ENCODE measurements around the gene DYNC1H1. TPM values are rescaled to one million over a fixed set of nuclear protein-coding genes. Genes with fewer than 3 reads are reported as not detected.

The DYNC1H1 gene
- total RNA-seq, 1 experiment from 2014 or later: 438 TPM

GRCh38 chr14:102085948-102086708 lies 121.8 kb downstream of the DYNC1H1 start (continued):
- TF ChIP-seq, protein P1, sequence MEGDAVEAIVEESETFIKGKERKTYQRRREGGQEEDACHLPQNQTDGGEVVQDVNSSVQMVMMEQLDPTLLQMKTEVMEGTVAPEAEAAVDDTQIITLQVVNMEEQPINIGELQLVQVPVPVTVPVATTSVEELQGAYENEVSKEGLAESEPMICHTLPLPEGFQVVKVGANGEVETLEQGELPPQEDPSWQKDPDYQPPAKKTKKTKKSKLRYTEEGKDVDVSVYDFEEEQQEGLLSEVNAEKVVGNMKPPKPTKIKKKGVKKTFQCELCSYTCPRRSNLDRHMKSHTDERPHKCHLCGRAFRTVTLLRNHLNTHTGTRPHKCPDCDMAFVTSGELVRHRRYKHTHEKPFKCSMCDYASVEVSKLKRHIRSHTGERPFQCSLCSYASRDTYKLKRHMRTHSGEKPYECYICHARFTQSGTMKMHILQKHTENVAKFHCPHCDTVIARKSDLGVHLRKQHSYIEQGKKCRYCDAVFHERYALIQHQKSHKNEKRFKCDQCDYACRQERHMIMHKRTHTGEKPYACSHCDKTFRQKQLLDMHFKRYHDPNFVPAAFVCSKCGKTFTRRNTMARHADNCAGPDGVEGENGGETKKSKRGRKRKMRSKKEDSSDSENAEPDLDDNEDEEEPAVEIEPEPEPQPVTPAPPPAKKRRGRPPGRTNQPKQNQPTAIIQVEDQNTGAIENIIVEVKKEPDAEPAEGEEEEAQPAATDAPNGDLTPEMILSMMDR (IDR thresholded peaks at IDR 0.05): no peak
- TF ChIP-seq ZNF317 (CRISPR knock-in tag; IDR thresholded peaks at IDR 0.05; ENCODE audit: borderline replicate concordance, low read depth) (no peak), SMAD4 (CRISPR knock-in tag; IDR thresholded peaks at IDR 0.05) (no peak), HMGA2 (CRISPR knock-in tag; IDR thresholded peaks at IDR 0.05) (no peak), RORB (CRISPR knock-in tag; IDR thresholded peaks at IDR 0.05) (no peak), ERG (CRISPR knock-in tag; IDR thresholded peaks at IDR 0.05) (no peak), ZMAT4 (CRISPR knock-in tag; IDR thresholded peaks at IDR 0.05) (no peak), KAT7 (CRISPR knock-in tag; IDR thresholded peaks at IDR 0.05; ENCODE audit: borderline replicate concordance) (no peak), NFYB (CRISPR knock-in tag; conservative IDR thresholded peaks at IDR 0.05; ENCODE audit: low read depth) (no peak), RELA (CRISPR knock-in tag; IDR thresholded peaks at IDR 0.05; ENCODE audit: borderline replicate concordance) (no peak), ZBTB21 (CRISPR knock-in tag; IDR thresholded peaks at IDR 0.05; ENCODE audit: borderline replicate concordance) (no peak)
- TF ChIP-seq, protein P2, sequence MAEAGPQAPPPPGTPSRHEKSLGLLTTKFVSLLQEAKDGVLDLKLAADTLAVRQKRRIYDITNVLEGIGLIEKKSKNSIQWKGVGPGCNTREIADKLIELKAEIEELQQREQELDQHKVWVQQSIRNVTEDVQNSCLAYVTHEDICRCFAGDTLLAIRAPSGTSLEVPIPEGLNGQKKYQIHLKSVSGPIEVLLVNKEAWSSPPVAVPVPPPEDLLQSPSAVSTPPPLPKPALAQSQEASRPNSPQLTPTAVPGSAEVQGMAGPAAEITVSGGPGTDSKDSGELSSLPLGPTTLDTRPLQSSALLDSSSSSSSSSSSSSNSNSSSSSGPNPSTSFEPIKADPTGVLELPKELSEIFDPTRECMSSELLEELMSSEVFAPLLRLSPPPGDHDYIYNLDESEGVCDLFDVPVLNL (CRISPR knock-in tag; IDR thresholded peaks at IDR 0.05; ENCODE audit: borderline replicate concordance, low read depth): no peak
- TF ChIP-seq, protein P3, sequence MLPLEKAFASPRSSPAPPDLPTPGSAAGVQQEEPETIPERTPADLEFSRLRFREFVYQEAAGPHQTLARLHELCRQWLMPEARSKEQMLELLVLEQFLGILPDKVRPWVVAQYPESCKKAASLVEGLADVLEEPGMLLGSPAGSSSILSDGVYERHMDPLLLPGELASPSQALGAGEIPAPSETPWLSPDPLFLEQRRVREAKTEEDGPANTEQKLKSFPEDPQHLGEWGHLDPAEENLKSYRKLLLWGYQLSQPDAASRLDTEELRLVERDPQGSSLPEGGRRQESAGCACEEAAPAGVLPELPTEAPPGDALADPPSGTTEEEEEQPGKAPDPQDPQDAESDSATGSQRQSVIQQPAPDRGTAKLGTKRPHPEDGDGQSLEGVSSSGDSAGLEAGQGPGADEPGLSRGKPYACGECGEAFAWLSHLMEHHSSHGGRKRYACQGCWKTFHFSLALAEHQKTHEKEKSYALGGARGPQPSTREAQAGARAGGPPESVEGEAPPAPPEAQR (CRISPR knock-in tag; IDR thresholded peaks at IDR 0.05): no peak

GRCh38 chr14:102086709-102086971 lies 122.3 kb downstream of the DYNC1H1 start:
- POLR2A ChIA-PET: interaction anchor here (1.1 kb wide), 1 partner anchor 57 kb away, joined by 3 read pairs; no protein-coding TSS in a partner anchor
- ATAC-seq: no peak
- Mint-ChIP-seq H3K27ac (no peak overlapping the region), H3K9me3 (no peaks in the 10 kb centered on the region), H3K36me3 (peaks cover 47% of the 10 kb centered on the region), H3K4me3 (peak overlapping the region; percentile 65), H3K27me3 (ENCODE audit: low read depth) (no peaks in the 10 kb centered on the region), H3K4me1 (peaks cover 53% of the 10 kb centered on the region)
- no peak for DNase-seq (ENCODE audit: low spot score)
- CTCF ChIA-PET: no interaction called here
- TF ChIP-seq CREM (CRISPR knock-in tag; IDR thresholded peaks at IDR 0.05) (no peak), MXD4 (CRISPR knock-in tag; IDR thresholded peaks at IDR 0.05; ENCODE audit: borderline replicate concordance) (no peak), GTF2I (CRISPR knock-in tag; conservative IDR thresholded peaks at IDR 0.05) (no peak), ESRRA (CRISPR knock-in tag; IDR thresholded peaks at IDR 0.05; ENCODE audit: borderline replicate concordance) (no peak), SMAD3 (CRISPR knock-in tag; IDR thresholded peaks at IDR 0.05; ENCODE audit: borderline replicate concordance) (no peak), FOXP1 (CRISPR knock-in tag; IDR thresholded peaks at IDR 0.05; ENCODE audit: borderline replicate concordance) (peak; percentile 16; the same call in 1 of the 2 replicates), IRF2 (CRISPR knock-in tag; IDR thresholded peaks at IDR 0.05; ENCODE audit: borderline replicate concordance, low read depth) (no peak)
- TF ChIP-seq, protein P3 (CRISPR knock-in tag; IDR thresholded peaks at IDR 0.05): no peak
- TF ChIP-seq, protein P4, sequence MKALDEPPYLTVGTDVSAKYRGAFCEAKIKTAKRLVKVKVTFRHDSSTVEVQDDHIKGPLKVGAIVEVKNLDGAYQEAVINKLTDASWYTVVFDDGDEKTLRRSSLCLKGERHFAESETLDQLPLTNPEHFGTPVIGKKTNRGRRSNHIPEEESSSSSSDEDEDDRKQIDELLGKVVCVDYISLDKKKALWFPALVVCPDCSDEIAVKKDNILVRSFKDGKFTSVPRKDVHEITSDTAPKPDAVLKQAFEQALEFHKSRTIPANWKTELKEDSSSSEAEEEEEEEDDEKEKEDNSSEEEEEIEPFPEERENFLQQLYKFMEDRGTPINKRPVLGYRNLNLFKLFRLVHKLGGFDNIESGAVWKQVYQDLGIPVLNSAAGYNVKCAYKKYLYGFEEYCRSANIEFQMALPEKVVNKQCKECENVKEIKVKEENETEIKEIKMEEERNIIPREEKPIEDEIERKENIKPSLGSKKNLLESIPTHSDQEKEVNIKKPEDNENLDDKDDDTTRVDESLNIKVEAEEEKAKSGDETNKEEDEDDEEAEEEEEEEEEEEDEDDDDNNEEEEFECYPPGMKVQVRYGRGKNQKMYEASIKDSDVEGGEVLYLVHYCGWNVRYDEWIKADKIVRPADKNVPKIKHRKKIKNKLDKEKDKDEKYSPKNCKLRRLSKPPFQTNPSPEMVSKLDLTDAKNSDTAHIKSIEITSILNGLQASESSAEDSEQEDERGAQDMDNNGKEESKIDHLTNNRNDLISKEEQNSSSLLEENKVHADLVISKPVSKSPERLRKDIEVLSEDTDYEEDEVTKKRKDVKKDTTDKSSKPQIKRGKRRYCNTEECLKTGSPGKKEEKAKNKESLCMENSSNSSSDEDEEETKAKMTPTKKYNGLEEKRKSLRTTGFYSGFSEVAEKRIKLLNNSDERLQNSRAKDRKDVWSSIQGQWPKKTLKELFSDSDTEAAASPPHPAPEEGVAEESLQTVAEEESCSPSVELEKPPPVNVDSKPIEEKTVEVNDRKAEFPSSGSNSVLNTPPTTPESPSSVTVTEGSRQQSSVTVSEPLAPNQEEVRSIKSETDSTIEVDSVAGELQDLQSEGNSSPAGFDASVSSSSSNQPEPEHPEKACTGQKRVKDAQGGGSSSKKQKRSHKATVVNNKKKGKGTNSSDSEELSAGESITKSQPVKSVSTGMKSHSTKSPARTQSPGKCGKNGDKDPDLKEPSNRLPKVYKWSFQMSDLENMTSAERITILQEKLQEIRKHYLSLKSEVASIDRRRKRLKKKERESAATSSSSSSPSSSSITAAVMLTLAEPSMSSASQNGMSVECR (CRISPR knock-in tag; IDR thresholded peaks at IDR 0.05; ENCODE audit: borderline replicate concordance): no peak
- TF ChIP-seq, protein P5, sequence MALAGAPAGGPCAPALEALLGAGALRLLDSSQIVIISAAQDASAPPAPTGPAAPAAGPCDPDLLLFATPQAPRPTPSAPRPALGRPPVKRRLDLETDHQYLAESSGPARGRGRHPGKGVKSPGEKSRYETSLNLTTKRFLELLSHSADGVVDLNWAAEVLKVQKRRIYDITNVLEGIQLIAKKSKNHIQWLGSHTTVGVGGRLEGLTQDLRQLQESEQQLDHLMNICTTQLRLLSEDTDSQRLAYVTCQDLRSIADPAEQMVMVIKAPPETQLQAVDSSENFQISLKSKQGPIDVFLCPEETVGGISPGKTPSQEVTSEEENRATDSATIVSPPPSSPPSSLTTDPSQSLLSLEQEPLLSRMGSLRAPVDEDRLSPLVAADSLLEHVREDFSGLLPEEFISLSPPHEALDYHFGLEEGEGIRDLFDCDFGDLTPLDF (CRISPR knock-in tag; IDR thresholded peaks at IDR 0.05): no peak
